Sigmoid colon (tissue), 4 donors: Measurements from ENCODE around the gene CRISP2.

Experiments
- POLR2A ChIP-seq, 2 donors: fragments of 450-650 bp; IDR thresholded peaks; one replicate each; pipeline ENCODE4 v1.6.1; 2016; ENCODE audit warnings: antibody characterized with exemption in 2 of 2, mild to moderate bottlenecking in 2 of 2, moderate library complexity in 2 of 2
- POLR2AphosphoS5 ChIP-seq, 4 donors: sonication (generic); formaldehyde crosslinking; IDR thresholded peaks; one replicate each; pipeline ENCODE4 v1.6.1; 2017; ENCODE audit warnings: antibody characterized with exemption in 4 of 4
- TF ChIP-seq, protein P1 (sequence below), 4 experiments: fragments of 450-650 bp in 3 of 4; fragments of 200-600 bp in 1 of 4; IDR thresholded peaks; one replicate each; pipeline ENCODE4 v1.5.1; 2016 to 2019; ENCODE audit warnings: antibody characterized with exemption in 4 of 4, mild to moderate bottlenecking in 3 of 4, moderate library complexity in 2 of 4

DNA sequence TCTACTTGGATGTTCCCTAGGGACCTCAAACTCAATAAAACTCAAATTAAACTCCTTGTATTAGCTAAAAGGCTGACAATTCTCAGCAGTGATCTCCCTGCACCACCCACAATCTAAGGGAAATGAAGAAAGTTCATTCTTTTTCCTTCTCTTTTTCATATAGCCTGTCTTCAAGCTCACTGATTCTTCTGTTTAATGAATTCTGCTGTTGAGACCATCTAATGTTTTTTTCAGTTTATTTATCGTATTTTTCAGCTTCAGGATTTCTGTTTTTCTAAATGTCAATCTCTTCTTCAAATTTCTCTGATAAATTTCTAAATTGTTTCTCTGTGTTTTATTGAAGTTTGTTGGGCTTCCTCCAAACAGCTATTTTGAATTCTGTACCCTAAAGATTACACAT lies 19.8 kb downstream of the CRISP2 start:
- TF ChIP-seq, protein P1, sequence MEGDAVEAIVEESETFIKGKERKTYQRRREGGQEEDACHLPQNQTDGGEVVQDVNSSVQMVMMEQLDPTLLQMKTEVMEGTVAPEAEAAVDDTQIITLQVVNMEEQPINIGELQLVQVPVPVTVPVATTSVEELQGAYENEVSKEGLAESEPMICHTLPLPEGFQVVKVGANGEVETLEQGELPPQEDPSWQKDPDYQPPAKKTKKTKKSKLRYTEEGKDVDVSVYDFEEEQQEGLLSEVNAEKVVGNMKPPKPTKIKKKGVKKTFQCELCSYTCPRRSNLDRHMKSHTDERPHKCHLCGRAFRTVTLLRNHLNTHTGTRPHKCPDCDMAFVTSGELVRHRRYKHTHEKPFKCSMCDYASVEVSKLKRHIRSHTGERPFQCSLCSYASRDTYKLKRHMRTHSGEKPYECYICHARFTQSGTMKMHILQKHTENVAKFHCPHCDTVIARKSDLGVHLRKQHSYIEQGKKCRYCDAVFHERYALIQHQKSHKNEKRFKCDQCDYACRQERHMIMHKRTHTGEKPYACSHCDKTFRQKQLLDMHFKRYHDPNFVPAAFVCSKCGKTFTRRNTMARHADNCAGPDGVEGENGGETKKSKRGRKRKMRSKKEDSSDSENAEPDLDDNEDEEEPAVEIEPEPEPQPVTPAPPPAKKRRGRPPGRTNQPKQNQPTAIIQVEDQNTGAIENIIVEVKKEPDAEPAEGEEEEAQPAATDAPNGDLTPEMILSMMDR (IDR thresholded peaks at IDR 0.05) = no peak
- TF ChIP-seq POLR2A (IDR thresholded peaks at IDR 0.05) (no peak), POLR2AphosphoS5 (IDR thresholded peaks at IDR 0.05) (no peak)
